Omental fat pad (tissue), 4 donors: ENCODE measurements around the gene MAMDC4. TPM values are rescaled to one million over a fixed set of nuclear protein-coding genes. Genes with fewer than 3 reads are reported as not detected.

Source experiments
- ATAC-seq: fragments of 150-250 bp; one replicate; pipeline ENCODE4 v1.9.1; 2016; ENCODE audit warnings: mild to moderate bottlenecking, moderate library complexity; ENCODE audit not compliant: low FRiP score
- DNase-seq: peaks from one replicate; pipeline ENCODE4 v3.0.0-alpha.2; 2019; ENCODE audit warnings: low spot score
- total RNA-seq, 4 donors: library from RNA; depleted of rRNA; stranded (reverse); fragments of >200 nt; gene quantifications; one replicate each; pipeline ENCODE4 v1.1.0, GENCODE V29; 2016
- TF ChIP-seq, protein P1 (sequence below), 3 donors: fragments of 450-650 bp; IDR thresholded peaks; one replicate each; pipeline ENCODE4 v1.5.1; 2016 to 2017; ENCODE audit warnings: antibody characterized with exemption in 3 of 3, mild to moderate bottlenecking in 3 of 3, moderate library complexity in 2 of 3

Gene MAMDC4
- total RNA-seq, 4 donors from 2014 or later, result 1.4 to 3.9 (median 1.7) TPM

DNA sequence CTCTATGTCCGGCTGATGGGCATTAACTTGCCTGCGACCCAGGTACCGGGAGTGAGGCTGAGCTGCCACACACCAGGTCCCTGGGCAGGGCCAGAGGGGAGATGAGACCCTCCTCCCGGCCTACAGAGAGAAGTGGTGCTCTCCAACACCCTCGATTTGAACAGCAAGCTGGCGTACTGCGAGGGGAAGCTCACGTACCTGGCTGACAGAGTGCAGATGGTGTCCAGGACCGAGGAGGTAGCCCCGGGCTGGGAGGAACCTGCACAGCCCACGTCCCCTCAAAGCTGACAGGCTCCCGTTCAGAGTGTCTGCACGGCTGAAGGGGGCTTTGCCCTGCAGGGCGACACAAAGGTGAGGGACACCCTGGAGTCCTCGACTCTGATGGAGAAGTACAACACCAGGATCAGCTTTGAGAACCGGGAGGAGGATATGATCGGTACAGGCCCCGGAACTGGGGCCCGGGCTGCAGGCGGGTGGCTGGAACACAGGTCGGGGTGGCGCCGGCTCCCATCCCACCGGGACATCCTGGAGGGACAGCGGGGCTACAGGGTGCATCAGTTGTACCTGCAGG, 45.4 kb upstream of the MAMDC4 start:
- TF ChIP-seq, protein P1, sequence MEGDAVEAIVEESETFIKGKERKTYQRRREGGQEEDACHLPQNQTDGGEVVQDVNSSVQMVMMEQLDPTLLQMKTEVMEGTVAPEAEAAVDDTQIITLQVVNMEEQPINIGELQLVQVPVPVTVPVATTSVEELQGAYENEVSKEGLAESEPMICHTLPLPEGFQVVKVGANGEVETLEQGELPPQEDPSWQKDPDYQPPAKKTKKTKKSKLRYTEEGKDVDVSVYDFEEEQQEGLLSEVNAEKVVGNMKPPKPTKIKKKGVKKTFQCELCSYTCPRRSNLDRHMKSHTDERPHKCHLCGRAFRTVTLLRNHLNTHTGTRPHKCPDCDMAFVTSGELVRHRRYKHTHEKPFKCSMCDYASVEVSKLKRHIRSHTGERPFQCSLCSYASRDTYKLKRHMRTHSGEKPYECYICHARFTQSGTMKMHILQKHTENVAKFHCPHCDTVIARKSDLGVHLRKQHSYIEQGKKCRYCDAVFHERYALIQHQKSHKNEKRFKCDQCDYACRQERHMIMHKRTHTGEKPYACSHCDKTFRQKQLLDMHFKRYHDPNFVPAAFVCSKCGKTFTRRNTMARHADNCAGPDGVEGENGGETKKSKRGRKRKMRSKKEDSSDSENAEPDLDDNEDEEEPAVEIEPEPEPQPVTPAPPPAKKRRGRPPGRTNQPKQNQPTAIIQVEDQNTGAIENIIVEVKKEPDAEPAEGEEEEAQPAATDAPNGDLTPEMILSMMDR (IDR thresholded peaks at IDR 0.05), result no peak
- DNase-seq, result peak; percentile 9
- ATAC-seq, result no peak

DNA sequence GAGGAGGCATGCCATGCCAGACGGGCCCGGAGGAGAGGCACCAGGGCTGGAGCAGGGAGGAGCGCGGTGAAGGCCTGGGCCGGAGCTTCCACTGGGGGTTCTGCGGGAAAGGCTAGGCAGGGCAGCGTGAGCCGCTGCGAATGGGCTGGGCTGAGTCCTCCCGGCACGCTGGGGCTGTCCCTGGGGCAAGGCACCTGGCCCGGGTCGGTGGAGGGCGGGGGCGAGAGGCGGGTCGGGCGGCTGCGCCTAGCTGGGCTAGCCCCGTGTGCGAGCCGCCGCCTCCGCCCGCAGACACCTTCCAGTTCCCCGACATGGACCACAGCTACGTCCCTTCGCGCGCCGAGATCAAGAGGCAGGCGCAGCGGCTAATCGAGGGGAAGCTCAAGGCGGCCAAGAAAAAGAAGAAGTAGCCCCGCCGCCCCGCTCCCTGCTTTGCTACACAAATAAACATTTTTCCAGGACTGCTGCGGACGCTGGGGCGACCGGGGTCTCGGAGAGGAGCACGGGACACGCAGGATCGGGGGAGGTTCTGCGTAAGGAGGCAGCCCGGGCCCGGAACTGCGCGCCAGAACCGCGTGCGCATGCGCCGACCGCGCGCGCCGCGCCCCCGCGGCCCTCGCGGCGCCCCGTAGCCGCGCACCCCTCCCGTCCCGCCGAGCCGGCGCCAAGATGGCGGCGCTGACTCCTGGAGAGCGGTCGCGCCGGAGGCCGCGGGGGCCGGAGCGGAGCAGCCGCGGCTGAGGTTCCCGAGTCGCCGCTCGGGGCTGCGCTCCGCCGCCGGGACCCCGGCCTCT, 44.7 kb upstream of the MAMDC4 start, which contains the start of gene RABL6:
Gene RABL6, plus strand, starts transcription at position 668 of the 794 bp plus-strand sequence. CDS start 249 bp downstream, outside the sequence.
- TF ChIP-seq, protein P1 (IDR thresholded peaks at IDR 0.05), result no peak
- DNase-seq (peak; percentile 20), ATAC-seq (peak; percentile 87)

DNA sequence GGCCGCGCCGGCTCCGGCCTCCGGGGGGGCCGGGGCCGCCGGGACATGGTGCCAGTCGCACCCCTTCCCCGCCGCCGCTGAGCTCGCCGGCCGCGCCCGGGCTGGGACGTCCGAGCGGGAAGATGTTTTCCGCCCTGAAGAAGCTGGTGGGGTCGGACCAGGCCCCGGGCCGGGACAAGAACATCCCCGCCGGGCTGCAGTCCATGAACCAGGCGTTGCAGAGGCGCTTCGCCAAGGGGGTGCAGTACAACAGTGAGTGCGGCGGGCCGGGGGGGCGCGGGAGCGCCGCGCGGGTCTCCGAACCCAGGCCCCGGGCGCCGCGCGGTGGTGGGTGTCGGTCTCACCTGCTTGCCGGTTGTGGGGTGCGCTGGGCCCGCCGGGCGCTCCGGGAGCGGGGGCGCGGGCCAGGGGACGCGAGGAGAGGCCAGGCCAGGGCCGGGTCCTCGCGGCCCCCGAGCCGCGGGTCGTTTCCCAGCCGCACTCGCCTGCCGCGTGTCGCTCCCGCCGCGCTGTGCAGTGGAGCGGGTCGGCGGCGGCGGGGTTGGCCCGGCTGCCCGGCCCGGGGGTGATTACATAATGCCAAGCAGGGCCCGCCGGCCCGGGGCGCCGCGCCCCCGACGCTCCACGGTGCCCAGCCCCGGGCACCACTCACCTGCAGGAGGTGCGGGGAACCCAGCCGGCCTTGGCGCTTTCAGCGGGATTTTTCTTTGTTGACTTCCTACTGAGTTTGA, 43.9 kb upstream of the MAMDC4 start:
- TF ChIP-seq, protein P1 (IDR thresholded peaks at IDR 0.05), result no peak
- DNase-seq (no peak), ATAC-seq (peak; percentile 37)

DNA sequence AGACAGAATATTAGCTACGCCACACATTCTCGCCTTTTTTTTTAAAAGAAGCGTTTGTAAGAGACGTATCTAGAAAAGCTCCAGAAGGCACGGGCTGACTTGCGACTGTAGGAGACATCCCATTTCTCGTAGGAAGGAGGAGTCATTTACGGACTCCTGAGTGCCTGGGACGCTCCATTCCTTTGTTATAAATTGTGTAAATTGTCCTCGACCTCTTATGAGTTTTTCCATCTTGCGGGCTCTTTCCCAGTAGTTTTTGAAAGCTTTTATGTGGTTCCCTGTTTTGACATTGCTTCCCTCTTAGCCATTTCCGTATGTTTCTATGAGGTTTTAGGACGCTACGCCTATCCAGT, 43.4 kb upstream of the MAMDC4 start:
- ATAC-seq, result no peak
- TF ChIP-seq, protein P1 (IDR thresholded peaks at IDR 0.05), result no peak
- DNase-seq, result no peak

DNA sequence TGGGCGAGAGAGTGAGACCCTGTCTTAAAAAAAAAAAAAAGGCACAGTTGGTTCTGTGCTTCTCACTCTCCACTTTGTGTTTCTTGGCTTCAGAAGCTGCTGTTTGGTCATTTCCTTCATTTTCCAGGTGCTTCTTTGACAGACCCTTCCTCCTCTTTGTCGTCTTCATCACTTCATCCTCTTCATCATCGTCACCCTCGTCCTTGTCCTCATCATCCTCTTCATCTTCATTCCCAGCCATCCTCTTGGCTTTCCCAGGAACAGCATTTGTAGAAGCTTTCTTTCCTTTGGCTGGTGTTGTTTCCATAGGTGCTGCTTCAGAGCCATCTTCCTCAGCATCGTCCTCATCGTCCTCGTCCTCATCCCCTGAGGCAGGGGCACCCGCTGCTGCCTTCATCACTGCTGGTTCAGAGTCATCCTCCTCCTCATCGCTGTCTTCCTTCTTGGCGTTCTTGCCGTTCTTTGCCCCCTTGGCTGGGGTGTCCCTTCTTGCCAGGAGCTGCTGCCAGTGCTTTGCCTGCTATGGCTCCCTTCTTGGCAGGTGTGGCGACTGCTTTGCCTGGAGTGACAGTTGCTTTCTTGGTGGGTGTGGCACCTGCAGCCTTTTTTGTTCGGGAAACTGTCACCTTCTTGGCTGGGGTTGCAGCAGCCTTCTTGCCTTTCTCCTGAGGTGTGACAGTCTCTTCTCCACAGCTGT, 37.3 kb upstream of the MAMDC4 start:
- no peak for ATAC-seq
- TF ChIP-seq, protein P1 (IDR thresholded peaks at IDR 0.05), result no peak
- DNase-seq, result no peak

DNA sequence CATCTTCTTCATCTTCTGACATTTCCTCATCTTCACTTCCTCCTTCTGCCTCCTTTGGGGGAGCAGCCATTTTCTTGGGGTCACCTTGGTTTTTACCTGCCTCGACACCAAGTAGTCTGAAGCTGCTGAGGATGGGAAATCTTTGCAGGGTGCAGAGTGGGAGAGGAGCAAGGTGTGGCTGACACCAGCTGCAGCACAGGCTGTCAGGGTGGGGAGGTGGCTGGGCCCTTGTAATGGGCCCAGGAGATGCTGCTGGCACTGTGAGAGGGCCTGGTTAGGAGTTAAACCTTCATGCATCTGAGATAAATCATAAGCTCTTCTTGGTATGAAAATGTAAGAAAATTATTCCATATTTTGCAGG, 36.7 kb upstream of the MAMDC4 start:
- TF ChIP-seq, protein P1 (IDR thresholded peaks at IDR 0.05), result no peak
- no peak for ATAC-seq
- DNase-seq, result no peak
